HEK293T (cell line): Measurements from ENCODE around the gene KRT32.

Experiments
- CTCF ChIA-PET: fragments of 350-600 bp; formaldehyde crosslinking; extraction: SDS; loops from one replicate; lab custom pipeline; 2021; ENCODE audit warnings: antibody characterized with exemption, inconsistent platforms; lab: Yijun Ruan, JAX
- POLR2A ChIA-PET: fragments of 350-600 bp; formaldehyde crosslinking; extraction: SDS; loops from one replicate; lab custom pipeline; 2020; ENCODE audit warnings: antibody characterized with exemption, inconsistent platforms; lab: Yijun Ruan, JAX
- DNase-seq: peaks from one replicate; pipeline ENCODE4 v3.0.0; 2012; ENCODE audit warnings: mixed read lengths; ENCODE audit errors: extremely low spot score
- ARNT ChIP-seq: fragments of 450-650 bp; IDR thresholded peaks from 2 replicates; pipeline ENCODE4 v1.6.1; 2017; ENCODE audit warnings: mild to moderate bottlenecking
- BHLHE40 ChIP-seq: fragments of 450-650 bp; IDR thresholded peaks from 2 replicates; pipeline ENCODE4 v1.6.1; 2016; ENCODE audit warnings: mild to moderate bottlenecking, moderate library complexity, borderline replicate concordance
- CTBP1 ChIP-seq: fragments of 450-650 bp; IDR thresholded peaks from 2 replicates; pipeline ENCODE4 v1.6.1; 2016; ENCODE audit warnings: borderline replicate concordance
- ELF4 ChIP-seq: fragments of 450-650 bp; IDR thresholded peaks from 2 replicates; pipeline ENCODE4 v1.6.1; 2017; ENCODE audit warnings: antibody characterized with exemption
- FOXA1 ChIP-seq: fragments of 450-650 bp; IDR thresholded peaks from 2 replicates; pipeline ENCODE4 v1.6.1; 2016; ENCODE audit warnings: mild to moderate bottlenecking
- FOXK2 ChIP-seq: fragments of 450-650 bp; IDR thresholded peaks from 2 replicates; pipeline ENCODE4 v1.6.1; 2016; ENCODE audit warnings: mild to moderate bottlenecking
- FOXM1 ChIP-seq: fragments of 450-650 bp; IDR thresholded peaks from 2 replicates; pipeline ENCODE4 v1.6.1; 2017; ENCODE audit warnings: mild to moderate bottlenecking, borderline replicate concordance
- HDGF ChIP-seq: fragments of 450-650 bp; IDR thresholded peaks from 2 replicates; pipeline ENCODE4 v1.6.1; 2017; ENCODE audit warnings: antibody characterized with exemption, borderline replicate concordance
- L3MBTL2 ChIP-seq: fragments of 450-650 bp; conservative IDR thresholded peaks from 2 replicates; pipeline ENCODE4 v1.6.1; 2016; ENCODE audit warnings: mild to moderate bottlenecking
- LEF1 ChIP-seq: fragments of 450-650 bp; IDR thresholded peaks from 2 replicates; pipeline ENCODE4 v1.6.1; 2017; ENCODE audit warnings: mild to moderate bottlenecking, borderline replicate concordance
- NFRKB ChIP-seq: fragments of 450-650 bp; IDR thresholded peaks from 2 replicates; pipeline ENCODE4 v1.6.1; 2016; ENCODE audit warnings: mild to moderate bottlenecking, moderate library complexity
- PKNOX1 ChIP-seq: fragments of 450-650 bp; IDR thresholded peaks from 2 replicates; pipeline ENCODE4 v1.6.1; 2016
- SP1 ChIP-seq: fragments of 450-650 bp; IDR thresholded peaks from 2 replicates; pipeline ENCODE4 v1.6.1; 2017
- SUZ12 ChIP-seq: fragments of 450-650 bp; IDR thresholded peaks from 2 replicates; pipeline ENCODE4 v1.6.1; 2016; ENCODE audit warnings: mild to moderate bottlenecking
- TARDBP ChIP-seq: fragments of 450-650 bp; IDR thresholded peaks from 2 replicates; pipeline ENCODE4 v1.6.1; 2016
- ZNF384 ChIP-seq: fragments of 450-650 bp; IDR thresholded peaks from 2 replicates; pipeline ENCODE4 v1.6.1; 2016

KRT32 gene

GRCh38 chr17:41452281-41452680 is 14.9 kb downstream of the KRT32 start:
- POLR2A ChIA-PET: no interaction called here
- CTCF ChIA-PET: no interaction called here
- DNase-seq: no peak

DNA sequence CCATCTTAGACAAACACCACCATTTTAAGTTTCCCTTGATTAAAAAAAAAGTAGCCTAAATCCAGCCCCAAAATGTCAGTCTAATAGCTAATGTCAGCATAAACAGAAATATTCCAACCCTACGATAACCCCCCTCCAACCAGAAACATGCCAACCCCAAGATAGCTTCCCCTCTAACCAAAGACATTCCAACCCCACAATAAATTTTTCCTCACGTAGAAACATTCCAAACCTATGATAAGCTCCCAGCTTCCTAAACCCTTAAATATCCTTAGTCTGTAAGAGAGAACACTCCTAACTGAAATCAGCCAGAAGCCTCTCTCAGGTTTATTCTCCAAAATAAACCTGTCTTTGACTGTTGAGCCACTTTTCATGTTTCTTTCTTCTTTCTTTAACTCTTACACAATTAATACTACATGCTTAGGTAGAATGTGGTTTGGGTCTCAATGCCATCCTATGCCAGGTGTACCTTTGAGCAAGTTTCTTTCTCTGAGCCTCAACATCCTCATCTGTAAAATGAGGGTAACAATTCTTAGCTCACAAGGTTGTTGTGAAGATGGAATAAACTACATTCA is 15.9 kb downstream of the KRT32 start:
- no peak for DNase-seq
- ChIA-PET POLR2A (no interaction called here), CTCF (interaction anchor here (0.7 kb wide), 1 partner anchor 53 kb away, joined by 3 read pairs; no protein-coding TSS in a partner anchor)
- TF ChIP-seq LEF1 (no peak), FOXM1 (no peak), TARDBP (no peak), L3MBTL2 (no peak), FOXK2 (no peak), ZNF384 (no peak), SUZ12 (no peak), ARNT (no peak), PKNOX1 (no peak), BHLHE40 (no peak), SP1 (no peak), HDGF (no peak), FOXA1 (no peak), NFRKB (no peak), ELF4 (no peak), CTBP1 (no peak)

More at GRCh38 chr17:41452281-41452680, 14.9 kb downstream of the KRT32 start:
- TF ChIP-seq FOXM1: no peak
- TF ChIP-seq ARNT: no peak
- no peak for TF ChIP-seq BHLHE40
- TF ChIP-seq SUZ12: no peak
- TF ChIP-seq ELF4: no peak
- TF ChIP-seq LEF1: no peak
- no peak for TF ChIP-seq HDGF

DNA sequence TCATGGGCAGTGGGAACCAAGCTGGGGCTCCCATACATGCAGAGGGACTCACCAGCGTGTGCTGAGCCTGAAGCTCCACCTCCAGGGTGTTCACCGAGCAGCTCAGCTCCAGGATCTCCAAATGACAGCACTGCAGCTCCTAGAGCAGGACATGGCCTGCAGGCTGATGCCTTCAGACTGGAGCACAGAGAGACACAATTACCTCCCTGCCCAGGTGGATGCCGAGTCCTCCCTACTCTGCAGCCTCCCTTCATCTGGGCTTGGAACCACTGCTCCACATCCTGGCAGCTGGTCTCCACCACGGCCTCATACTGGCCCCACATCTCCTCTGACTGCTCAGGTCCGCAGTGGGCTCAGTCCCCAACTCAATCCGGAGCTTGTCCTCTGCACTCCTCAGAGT is 18.2 kb downstream of the KRT32 start:
- ChIA-PET CTCF (no interaction called here), POLR2A (no interaction called here)

DNA sequence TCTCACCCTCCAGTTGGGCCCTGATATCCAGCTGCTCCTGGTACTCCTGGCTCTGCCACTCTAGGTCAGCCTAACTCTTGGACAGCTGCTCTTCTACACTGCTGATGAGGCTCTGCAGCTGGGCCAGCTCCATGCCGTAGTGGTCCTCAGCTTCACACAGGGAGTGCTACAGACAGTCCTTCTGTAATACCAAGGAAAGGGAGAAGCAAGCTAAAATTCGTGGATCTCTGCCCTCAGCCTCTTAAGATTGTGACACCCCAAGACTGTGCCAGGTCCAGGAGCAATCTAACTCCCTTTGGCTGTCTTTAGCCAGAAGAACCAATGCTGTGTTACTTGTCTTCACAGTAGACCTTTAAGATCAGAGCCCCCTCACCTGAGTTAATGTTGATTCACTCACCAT is 18.7 kb downstream of the KRT32 start:
- DNase-seq: no peak
- CTCF ChIA-PET: no interaction called here
- TF ChIP-seq FOXA1 (no peak), HDGF (no peak), FOXK2 (no peak), ARNT (no peak), CTBP1 (no peak), SP1 (no peak), PKNOX1 (no peak)
- POLR2A ChIA-PET: no interaction called here

More for the DNA sequence above, 18.2 kb downstream of the KRT32 start:
- TF ChIP-seq SUZ12 (no peak), ARNT (no peak), CTBP1 (no peak), FOXM1 (no peak), FOXK2 (no peak), ELF4 (no peak), BHLHE40 (no peak), FOXA1 (no peak)
- DNase-seq: no peak

DNA sequence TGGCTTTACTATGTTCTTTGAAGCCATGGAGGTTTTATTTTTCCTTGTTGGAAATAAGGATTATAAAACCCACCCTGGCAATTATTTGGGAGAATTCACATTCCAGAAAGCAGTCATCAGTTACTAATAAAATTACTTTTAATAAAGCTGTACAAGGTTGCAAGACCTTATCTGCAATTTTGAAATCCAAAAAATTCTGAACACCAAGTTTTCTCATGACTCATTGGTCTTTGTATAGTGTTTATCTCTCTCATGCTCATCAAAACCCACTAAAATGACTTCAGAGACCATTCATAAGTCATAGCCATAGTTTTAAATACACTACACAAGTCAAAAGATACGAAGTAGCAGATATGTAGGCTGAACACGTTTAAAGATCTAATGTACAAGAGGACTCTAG is 20.4 kb downstream of the KRT32 start:
- no peak for DNase-seq
- ChIA-PET CTCF (interaction anchor here (1.0 kb wide), 1 partner anchor 216 kb away, joined by 3 read pairs; no protein-coding TSS in a partner anchor), POLR2A (no interaction called here)
- TF ChIP-seq HDGF (no peak), FOXA1 (no peak), ARNT (no peak), L3MBTL2 (no peak), BHLHE40 (no peak), FOXM1 (no peak), PKNOX1 (no peak), SUZ12 (no peak), FOXK2 (no peak), SP1 (no peak), TARDBP (no peak), CTBP1 (no peak), ELF4 (no peak), NFRKB (no peak), ZNF384 (no peak), LEF1 (no peak)

GRCh38 chr17:41444640-41445039 is 22.5 kb downstream of the KRT32 start:
- no peak for TF ChIP-seq NFRKB
- no peak for TF ChIP-seq FOXM1
- TF ChIP-seq CTBP1: no peak
- no peak for TF ChIP-seq LEF1
- no peak for TF ChIP-seq HDGF
- no peak for TF ChIP-seq PKNOX1
- no peak for TF ChIP-seq FOXK2
- POLR2A ChIA-PET: no interaction called here
- CTCF ChIA-PET: no interaction called here
- DNase-seq: no peak
